GM23338 (cell line): Measurements from ENCODE around the gene MS4A7. TPM values are rescaled to one million over a fixed set of nuclear protein-coding genes. Genes with fewer than 3 reads are reported as not detected.

ENCODE experiments used
- ATAC-seq: fragments of 200-7000 bp; cut with Tn5 transposase; 3 replicates; pipeline ENCODE4 v1.9.1; 2020
- DNase-seq: peaks from one replicate; pipeline ENCODE4 v3.0.0-alpha.2; 2015; ENCODE audit warnings: low spot score
- H2AFZ ChIP-seq: fragments of 200-600 bp; sonication (generic); 2 replicates; pipeline ENCODE4 v1.8.0; 2016; ENCODE audit warnings: antibody characterized with exemption, mild to moderate bottlenecking, moderate library complexity
- H3F3A ChIP-seq: fragments of 200-600 bp; sonication (generic); replicated peaks from 2 replicates; pipeline ENCODE4 v1.8.0; 2017; ENCODE audit warnings: antibody characterized with exemption, mixed run types, low read depth
- H3K27ac ChIP-seq: fragments of 200-600 bp; sonication (generic); 2 replicates; pipeline ENCODE4 v1.6.1; 2016; ENCODE audit warnings: low read depth
- H3K27me3 ChIP-seq: fragments of 200-600 bp; sonication (generic); 2 replicates; pipeline ENCODE4 v1.8.0; 2016; ENCODE audit warnings: mild to moderate bottlenecking, mixed run types, moderate library complexity; ENCODE audit not compliant: insufficient read depth
- H3K36me3 ChIP-seq: fragments of 200-600 bp; sonication (generic); 2 replicates; pipeline ENCODE4 v1.8.0; 2016; ENCODE audit warnings: mild to moderate bottlenecking; ENCODE audit not compliant: insufficient read depth
- H3K4me1 ChIP-seq: fragments of 200-600 bp; sonication (generic); 2 replicates; pipeline ENCODE4 v1.8.0; 2016; ENCODE audit warnings: mild to moderate bottlenecking, moderate library complexity; ENCODE audit not compliant: insufficient read depth
- H3K4me2 ChIP-seq: fragments of 200-600 bp; sonication (generic); 2 replicates; pipeline ENCODE4 v1.7.1; 2017; ENCODE audit warnings: mixed run types
- H3K4me3 ChIP-seq: fragments of 200-600 bp; sonication (generic); 2 replicates; pipeline ENCODE4 v1.6.1; 2016; ENCODE audit warnings: mixed run types
- H3K79me2 ChIP-seq: fragments of 200-600 bp; sonication (generic); replicated peaks from 2 replicates; pipeline ENCODE4 v1.8.0; 2017; ENCODE audit warnings: mild to moderate bottlenecking; ENCODE audit not compliant: insufficient read depth
- H3K9me2 ChIP-seq: fragments of 200-600 bp; sonication (generic); 2 replicates; pipeline ENCODE4 v1.8.0; 2017; ENCODE audit not compliant: insufficient read depth
- H4K20me1 ChIP-seq: fragments of 200-600 bp; sonication (generic); replicated peaks from 2 replicates; pipeline ENCODE4 v1.8.0; 2017; ENCODE audit warnings: mild to moderate bottlenecking; ENCODE audit not compliant: insufficient read depth
- H3K27ac Mint-ChIP-seq: 2 replicates; pipeline ENCODE4 v1.8.0; 2020; ENCODE audit warnings: inconsistent platforms, mild to moderate bottlenecking, moderate library complexity, mixed read lengths
- H3K27me3 Mint-ChIP-seq: 3 replicates; pipeline ENCODE4 v1.8.0; 2022; ENCODE audit warnings: low read depth, mild to moderate bottlenecking, moderate library complexity, mixed read lengths, inconsistent platforms; ENCODE audit not compliant: insufficient read depth, poor library complexity
- H3K36me3 Mint-ChIP-seq: 3 replicates; pipeline ENCODE4 v1.8.0; 2021; ENCODE audit warnings: low read depth, mild to moderate bottlenecking, inconsistent platforms, moderate library complexity, mixed read lengths
- H3K4me1 Mint-ChIP-seq: 3 replicates; pipeline ENCODE4 v1.8.0; 2020; ENCODE audit warnings: mild to moderate bottlenecking, inconsistent platforms, mixed read lengths
- H3K4me3 Mint-ChIP-seq: 3 replicates; pipeline ENCODE4 v1.8.0; 2021; ENCODE audit warnings: moderate library complexity, mild to moderate bottlenecking, inconsistent platforms, mixed read lengths
- H3K9me3 Mint-ChIP-seq: 3 replicates; pipeline ENCODE4 v1.8.0; 2020; ENCODE audit warnings: moderate library complexity, mild to moderate bottlenecking, inconsistent platforms, mixed read lengths
- CREB1 ChIP-seq: fragments of 250-450 bp; sonication (Bioruptor Pico); IDR thresholded peaks from 2 replicates; pipeline ENCODE4 v1.5.0; 2020; ENCODE audit warnings: low read depth, mild to moderate bottlenecking, moderate library complexity
- CTCF ChIP-seq, 2 experiments: fragments of 200-600 bp in 1 of 2; sonication (generic) in 1 of 2; conservative IDR thresholded peaks; 2 replicates each; pipeline versions ENCODE4 v1.5.1 to v1.6.1; 2016 to 2017; ENCODE audit warnings: antibody characterized with exemption in 2 of 2, low read depth in 2 of 2, mild to moderate bottlenecking in 2 of 2, moderate library complexity in 1 of 2
- ETS1 ChIP-seq: IDR thresholded peaks from 2 replicates; pipeline ENCODE4 v1.6.1; 2016; ENCODE audit warnings: antibody characterized with exemption
- EZH2 ChIP-seq: fragments of 200-600 bp; sonication (generic); IDR thresholded peaks from one replicate; pipeline ENCODE4 v1.8.0; 2017; ENCODE audit warnings: antibody characterized with exemption, mild to moderate bottlenecking, low read depth; ENCODE audit not compliant: unreplicated experiment
- EZH2phosphoT487 ChIP-seq: fragments of 200-600 bp; sonication (generic); IDR thresholded peaks from one replicate; pipeline ENCODE4 v1.8.1; 2018; ENCODE audit warnings: antibody characterized with exemption; ENCODE audit not compliant: unreplicated experiment
- JUNB ChIP-seq: IDR thresholded peaks from one replicate; pipeline ENCODE4 v1.6.1; 2016; ENCODE audit warnings: antibody characterized with exemption; ENCODE audit not compliant: unreplicated experiment
- NANOG ChIP-seq: IDR thresholded peaks from 2 replicates; pipeline ENCODE4 v1.6.1; 2016; ENCODE audit warnings: antibody characterized with exemption, borderline replicate concordance
- POLR2AphosphoS5 ChIP-seq: IDR thresholded peaks from 2 replicates; pipeline ENCODE4 v1.6.1; 2016; ENCODE audit warnings: antibody characterized with exemption, low read depth
- STAT1 ChIP-seq: IDR thresholded peaks from one replicate; pipeline ENCODE4 v1.6.1; 2016; ENCODE audit warnings: antibody characterized with exemption; ENCODE audit not compliant: unreplicated experiment
- ZNF114 ChIP-seq: fragments of 250-450 bp; sonication (Bioruptor Pico); IDR thresholded peaks from 2 replicates; pipeline ENCODE4 v1.5.0; 2020; ENCODE audit warnings: mild to moderate bottlenecking, moderate library complexity
- ZNF331 ChIP-seq: fragments of 250-450 bp; sonication (Bioruptor Pico); IDR thresholded peaks from 2 replicates; pipeline ENCODE4 v1.5.0; 2020; ENCODE audit warnings: low read depth, mild to moderate bottlenecking, moderate library complexity
- polyA plus RNA-seq: library from polyadenylated mRNA; unstranded; fragments of >200 nt; fragmentation: Nextera tagmentation; extraction: Ambion mirVana; gene quantifications from 2 replicates; pipeline ENCODE4 v1.2.1, GENCODE V29; 2016
- total RNA-seq: library from RNA; depleted of rRNA; stranded (reverse); fragments of >200 nt; shearing (Covaris generic); gene quantifications from 2 replicates; pipeline ENCODE4 v1.2.3, GENCODE V29; 2014
- TF ChIP-seq, protein P1 (sequence below): fragments of 250-450 bp; sonication (Bioruptor Pico); IDR thresholded peaks from 2 replicates; pipeline ENCODE4 v1.5.0; 2020; ENCODE audit warnings: mild to moderate bottlenecking, moderate library complexity
- TF ChIP-seq, protein P2 (sequence below): IDR thresholded peaks from one replicate; pipeline ENCODE4 v1.6.1; 2018; ENCODE audit warnings: antibody characterized with exemption; ENCODE audit not compliant: unreplicated experiment

MS4A7 gene
- total and polyA plus RNA-seq, 2 experiments from 2014 or later: 0.07 TPM; not detected in 1

DNA sequence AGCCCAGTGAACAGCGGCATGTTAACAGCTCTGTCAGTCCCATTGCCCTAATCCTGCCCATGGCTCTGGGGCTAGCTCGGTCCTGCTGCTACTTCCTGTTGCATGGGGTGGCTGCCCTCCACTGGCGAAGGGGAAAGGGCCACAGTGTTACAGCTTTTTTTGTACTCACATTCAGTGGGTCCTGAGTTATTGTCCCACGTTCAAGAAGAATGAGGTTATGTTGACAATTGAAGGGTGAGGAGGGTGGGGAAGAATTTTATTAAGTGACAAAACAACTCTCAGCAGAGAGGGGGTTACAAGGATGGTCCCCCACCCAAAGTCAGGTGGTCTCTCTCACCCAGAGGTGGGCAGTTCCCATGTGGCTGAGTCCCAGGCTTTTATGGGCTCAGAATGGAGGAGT, 17.7 kb upstream of the MS4A7 start:
- H3K36me3 ChIP-seq: no peaks in the 10 kb centered on the region
- Mint-ChIP-seq H3K27ac (no peak overlapping the region), H3K4me1 (peaks cover 10% of the 10 kb centered on the region), H3K36me3 (peaks cover 47% of the 10 kb centered on the region), H3K9me3 (peaks cover 49% of the 10 kb centered on the region), H3K27me3 (no peaks in the 10 kb centered on the region), H3K4me3 (no peak overlapping the region)
- H2AFZ ChIP-seq: no peak overlapping the region
- ATAC-seq (no peak), DNase-seq (peak; percentile 63)
- H3K4me2 ChIP-seq: no peak overlapping the region
- H3K79me2 ChIP-seq: no peaks in the 10 kb centered on the region
- H3K4me1 ChIP-seq: peaks cover 5% of the 10 kb centered on the region
- TF ChIP-seq, protein P1, sequence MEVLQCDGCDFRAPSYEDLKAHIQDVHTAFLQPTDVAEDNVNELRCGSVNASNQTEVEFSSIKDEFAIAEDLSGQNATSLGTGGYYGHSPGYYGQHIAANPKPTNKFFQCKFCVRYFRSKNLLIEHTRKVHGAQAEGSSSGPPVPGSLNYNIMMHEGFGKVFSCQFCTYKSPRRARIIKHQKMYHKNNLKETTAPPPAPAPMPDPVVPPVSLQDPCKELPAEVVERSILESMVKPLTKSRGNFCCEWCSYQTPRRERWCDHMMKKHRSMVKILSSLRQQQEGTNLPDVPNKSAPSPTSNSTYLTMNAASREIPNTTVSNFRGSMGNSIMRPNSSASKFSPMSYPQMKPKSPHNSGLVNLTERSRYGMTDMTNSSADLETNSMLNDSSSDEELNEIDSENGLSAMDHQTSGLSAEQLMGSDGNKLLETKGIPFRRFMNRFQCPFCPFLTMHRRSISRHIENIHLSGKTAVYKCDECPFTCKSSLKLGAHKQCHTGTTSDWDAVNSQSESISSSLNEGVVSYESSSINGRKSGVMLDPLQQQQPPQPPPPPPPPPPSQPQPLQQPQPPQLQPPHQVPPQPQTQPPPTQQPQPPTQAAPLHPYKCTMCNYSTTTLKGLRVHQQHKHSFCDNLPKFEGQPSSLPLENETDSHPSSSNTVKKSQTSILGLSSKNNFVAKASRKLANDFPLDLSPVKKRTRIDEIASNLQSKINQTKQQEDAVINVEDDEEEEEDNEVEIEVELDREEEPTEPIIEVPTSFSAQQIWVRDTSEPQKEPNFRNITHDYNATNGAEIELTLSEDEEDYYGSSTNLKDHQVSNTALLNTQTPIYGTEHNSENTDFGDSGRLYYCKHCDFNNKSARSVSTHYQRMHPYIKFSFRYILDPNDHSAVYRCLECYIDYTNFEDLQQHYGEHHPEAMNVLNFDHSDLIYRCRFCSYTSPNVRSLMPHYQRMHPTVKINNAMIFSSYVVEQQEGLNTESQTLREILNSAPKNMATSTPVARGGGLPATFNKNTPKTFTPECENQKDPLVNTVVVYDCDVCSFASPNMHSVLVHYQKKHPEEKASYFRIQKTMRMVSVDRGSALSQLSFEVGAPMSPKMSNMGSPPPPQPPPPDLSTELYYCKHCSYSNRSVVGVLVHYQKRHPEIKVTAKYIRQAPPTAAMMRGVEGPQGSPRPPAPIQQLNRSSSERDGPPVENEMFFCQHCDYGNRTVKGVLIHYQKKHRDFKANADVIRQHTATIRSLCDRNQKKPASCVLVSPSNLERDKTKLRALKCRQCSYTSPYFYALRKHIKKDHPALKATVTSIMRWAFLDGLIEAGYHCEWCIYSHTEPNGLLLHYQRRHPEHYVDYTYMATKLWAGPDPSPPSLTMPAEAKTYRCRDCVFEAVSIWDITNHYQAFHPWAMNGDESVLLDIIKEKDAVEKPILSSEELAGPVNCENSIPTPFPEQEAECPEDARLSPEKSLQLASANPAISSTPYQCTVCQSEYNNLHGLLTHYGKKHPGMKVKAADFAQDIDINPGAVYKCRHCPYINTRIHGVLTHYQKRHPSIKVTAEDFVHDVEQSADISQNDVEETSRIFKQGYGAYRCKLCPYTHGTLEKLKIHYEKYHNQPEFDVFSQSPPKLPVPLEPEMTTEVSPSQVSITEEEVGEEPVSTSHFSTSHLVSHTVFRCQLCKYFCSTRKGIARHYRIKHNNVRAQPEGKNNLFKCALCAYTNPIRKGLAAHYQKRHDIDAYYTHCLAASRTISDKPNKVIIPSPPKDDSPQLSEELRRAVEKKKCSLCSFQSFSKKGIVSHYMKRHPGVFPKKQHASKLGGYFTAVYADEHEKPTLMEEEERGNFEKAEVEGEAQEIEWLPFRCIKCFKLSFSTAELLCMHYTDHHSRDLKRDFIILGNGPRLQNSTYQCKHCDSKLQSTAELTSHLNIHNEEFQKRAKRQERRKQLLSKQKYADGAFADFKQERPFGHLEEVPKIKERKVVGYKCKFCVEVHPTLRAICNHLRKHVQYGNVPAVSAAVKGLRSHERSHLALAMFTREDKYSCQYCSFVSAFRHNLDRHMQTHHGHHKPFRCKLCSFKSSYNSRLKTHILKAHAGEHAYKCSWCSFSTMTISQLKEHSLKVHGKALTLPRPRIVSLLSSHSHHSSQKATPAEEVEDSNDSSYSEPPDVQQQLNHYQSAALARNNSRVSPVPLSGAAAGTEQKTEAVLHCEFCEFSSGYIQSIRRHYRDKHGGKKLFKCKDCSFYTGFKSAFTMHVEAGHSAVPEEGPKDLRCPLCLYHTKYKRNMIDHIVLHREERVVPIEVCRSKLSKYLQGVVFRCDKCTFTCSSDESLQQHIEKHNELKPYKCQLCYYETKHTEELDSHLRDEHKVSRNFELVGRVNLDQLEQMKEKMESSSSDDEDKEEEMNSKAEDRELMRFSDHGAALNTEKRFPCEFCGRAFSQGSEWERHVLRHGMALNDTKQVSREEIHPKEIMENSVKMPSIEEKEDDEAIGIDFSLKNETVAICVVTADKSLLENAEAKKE (CRISPR knock-in tag): no peak
- TF ChIP-seq ZNF114 (CRISPR knock-in tag) (no peak), CREB1 (CRISPR knock-in tag) (no peak), STAT1 (no peak), CTCF (conservative IDR thresholded peaks at IDR 0.05; ENCODE audit: low read depth in 2 of 2) (no peak), ZNF331 (CRISPR knock-in tag) (no peak), POLR2AphosphoS5 (no peak), JUNB (no peak), EZH2phosphoT487 (no peak), EZH2 (no peak), NANOG (no peak), ETS1 (no peak)
- TF ChIP-seq, protein P2, sequence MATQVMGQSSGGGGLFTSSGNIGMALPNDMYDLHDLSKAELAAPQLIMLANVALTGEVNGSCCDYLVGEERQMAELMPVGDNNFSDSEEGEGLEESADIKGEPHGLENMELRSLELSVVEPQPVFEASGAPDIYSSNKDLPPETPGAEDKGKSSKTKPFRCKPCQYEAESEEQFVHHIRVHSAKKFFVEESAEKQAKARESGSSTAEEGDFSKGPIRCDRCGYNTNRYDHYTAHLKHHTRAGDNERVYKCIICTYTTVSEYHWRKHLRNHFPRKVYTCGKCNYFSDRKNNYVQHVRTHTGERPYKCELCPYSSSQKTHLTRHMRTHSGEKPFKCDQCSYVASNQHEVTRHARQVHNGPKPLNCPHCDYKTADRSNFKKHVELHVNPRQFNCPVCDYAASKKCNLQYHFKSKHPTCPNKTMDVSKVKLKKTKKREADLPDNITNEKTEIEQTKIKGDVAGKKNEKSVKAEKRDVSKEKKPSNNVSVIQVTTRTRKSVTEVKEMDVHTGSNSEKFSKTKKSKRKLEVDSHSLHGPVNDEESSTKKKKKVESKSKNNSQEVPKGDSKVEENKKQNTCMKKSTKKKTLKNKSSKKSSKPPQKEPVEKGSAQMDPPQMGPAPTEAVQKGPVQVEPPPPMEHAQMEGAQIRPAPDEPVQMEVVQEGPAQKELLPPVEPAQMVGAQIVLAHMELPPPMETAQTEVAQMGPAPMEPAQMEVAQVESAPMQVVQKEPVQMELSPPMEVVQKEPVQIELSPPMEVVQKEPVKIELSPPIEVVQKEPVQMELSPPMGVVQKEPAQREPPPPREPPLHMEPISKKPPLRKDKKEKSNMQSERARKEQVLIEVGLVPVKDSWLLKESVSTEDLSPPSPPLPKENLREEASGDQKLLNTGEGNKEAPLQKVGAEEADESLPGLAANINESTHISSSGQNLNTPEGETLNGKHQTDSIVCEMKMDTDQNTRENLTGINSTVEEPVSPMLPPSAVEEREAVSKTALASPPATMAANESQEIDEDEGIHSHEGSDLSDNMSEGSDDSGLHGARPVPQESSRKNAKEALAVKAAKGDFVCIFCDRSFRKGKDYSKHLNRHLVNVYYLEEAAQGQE: no peak
- H3K27me3 ChIP-seq: no peaks in the 10 kb centered on the region
- H3K27ac ChIP-seq: no peak overlapping the region
- no peaks in the 10 kb centered on the region for H3F3A ChIP-seq
- no peak overlapping the region for H3K4me3 ChIP-seq
- no peaks in the 10 kb centered on the region for H4K20me1 ChIP-seq
- peaks cover 12% of the 10 kb centered on the region; the same call in 1 of the 2 replicates for H3K9me2 ChIP-seq
